ENCODE measurements around the gene POC5.

- TF ChIP-seq, protein P1, sequence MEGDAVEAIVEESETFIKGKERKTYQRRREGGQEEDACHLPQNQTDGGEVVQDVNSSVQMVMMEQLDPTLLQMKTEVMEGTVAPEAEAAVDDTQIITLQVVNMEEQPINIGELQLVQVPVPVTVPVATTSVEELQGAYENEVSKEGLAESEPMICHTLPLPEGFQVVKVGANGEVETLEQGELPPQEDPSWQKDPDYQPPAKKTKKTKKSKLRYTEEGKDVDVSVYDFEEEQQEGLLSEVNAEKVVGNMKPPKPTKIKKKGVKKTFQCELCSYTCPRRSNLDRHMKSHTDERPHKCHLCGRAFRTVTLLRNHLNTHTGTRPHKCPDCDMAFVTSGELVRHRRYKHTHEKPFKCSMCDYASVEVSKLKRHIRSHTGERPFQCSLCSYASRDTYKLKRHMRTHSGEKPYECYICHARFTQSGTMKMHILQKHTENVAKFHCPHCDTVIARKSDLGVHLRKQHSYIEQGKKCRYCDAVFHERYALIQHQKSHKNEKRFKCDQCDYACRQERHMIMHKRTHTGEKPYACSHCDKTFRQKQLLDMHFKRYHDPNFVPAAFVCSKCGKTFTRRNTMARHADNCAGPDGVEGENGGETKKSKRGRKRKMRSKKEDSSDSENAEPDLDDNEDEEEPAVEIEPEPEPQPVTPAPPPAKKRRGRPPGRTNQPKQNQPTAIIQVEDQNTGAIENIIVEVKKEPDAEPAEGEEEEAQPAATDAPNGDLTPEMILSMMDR (conservative IDR thresholded peaks at IDR 0.05; ENCODE audit: low read depth, low read length), result no peak
- TF ChIP-seq RAD21 (IDR thresholded peaks at IDR 0.05; ENCODE audit: low read length), result no peak
- no peak for TF ChIP-seq RCOR1 (IDR thresholded peaks at IDR 0.05; ENCODE audit: insufficient replicate concordance, low read length)
- TF ChIP-seq POLR2A (IDR thresholded peaks at IDR 0.05; ENCODE audit: low read depth, low read length), result no peak
- TF ChIP-seq USF2 (IDR thresholded peaks at IDR 0.05; ENCODE audit: low read depth, low read length), result no peak
- no peak for TF ChIP-seq MXI1 (IDR thresholded peaks at IDR 0.05; ENCODE audit: borderline replicate concordance, low read depth, low read length)
- no peak for TF ChIP-seq RFX5 (IDR thresholded peaks at IDR 0.05; ENCODE audit: low read depth, low read length)
- no peak for TF ChIP-seq MAZ (IDR thresholded peaks at IDR 0.05; ENCODE audit: borderline replicate concordance, low read depth, low read length)
Measured at GRCh38 chr5:75758116-75758515, 40.9 kb upstream of the POC5 start.

Data from IMR-90 (cell line).